GM12892 (cell line): ENCODE results near the gene BCL11B.

Experiments
- POLR2A ChIP-seq: IDR thresholded peaks from 2 replicates; pipeline ENCODE4 v1.6.1; 2011; ENCODE audit warnings: low read depth, low read length, control low read depth
- TAF1 ChIP-seq: IDR thresholded peaks from 2 replicates; pipeline ENCODE4 v1.6.1; 2011; ENCODE audit warnings: low read depth, mild to moderate bottlenecking, control low read depth, low read length, borderline replicate concordance

DNA sequence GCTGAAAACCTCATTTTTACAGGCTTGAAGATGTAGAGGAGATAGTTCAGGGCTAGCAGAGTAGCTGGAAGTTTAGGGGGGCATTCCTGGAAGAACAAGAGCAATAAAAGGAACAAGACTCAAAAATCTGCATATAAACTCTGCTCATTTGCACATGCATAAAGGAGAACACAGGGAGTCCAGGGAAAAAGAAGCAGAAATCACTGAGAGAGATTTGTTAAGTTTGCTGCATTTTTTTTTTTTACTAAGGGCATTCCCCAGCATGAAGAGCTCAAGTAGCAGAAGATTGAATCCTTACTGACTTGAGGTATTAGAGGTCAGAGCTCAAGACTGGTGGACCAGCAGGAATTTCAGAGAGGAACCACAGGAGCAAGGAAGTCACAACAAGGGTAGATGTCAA is 28.2 kb upstream of the BCL11B start:
- TF ChIP-seq POLR2A (no peak), TAF1 (no peak)
